K562 (cell line): ENCODE data around the gene GABRR2. TPM values are rescaled to one million over a fixed set of nuclear protein-coding genes. Genes with fewer than 3 reads are reported as not detected.

Experiments used
- ATAC-seq: fragments of 200-7000 bp; cut with Tn5 transposase; 3 replicates; pipeline ENCODE4 v1.9.1; 2020; ENCODE audit warnings: moderate library complexity
- BruUV-seq: library from RNA; stranded (reverse); fragments of 400-500 nt; replicated peaks from 2 replicates; lab custom pipeline; 2021; lab: Mats Ljungman, UMichigan
- CTCF ChIA-PET: fragments of 300-600 bp; formaldehyde crosslinking; extraction: SDS; loops from one replicate; lab custom pipeline; 2021; ENCODE audit warnings: low intra/inter-chr PET ratio; lab: Yijun Ruan, JAX
- POLR2A ChIA-PET: fragments of 300-600, 350-650 bp; sonication (Branson Sonifier 250); formaldehyde crosslinking; extraction: SDS; loops from one replicate; lab custom pipeline; 2021; ENCODE audit warnings: antibody characterized with exemption, inconsistent platforms; lab: Yijun Ruan, JAX
- DNase-seq, 4 experiments: peaks; one replicate each; pipeline versions ENCODE4 v3.0.0 to v3.0.0-alpha.2; 2011 to 2018; ENCODE audit warnings: low spot score in 3 of 4, mixed read lengths in 3 of 4; ENCODE audit errors: extremely low read depth in 1 of 4
- FAIRE-seq: peaks from 2 replicates; lab custom pipeline; 2011; peaks lifted over from hg19 to GRCh38; lab: Jason Lieb, UNC
- H2AFZ ChIP-seq: 2 replicates; pipeline ENCODE4 v1.6.0; 2011; ENCODE audit warnings: low read depth, low read length, control low read depth, inconsistent platforms
- H3K27ac ChIP-seq: fragments of 200-600 bp; 3 replicates; pipeline ENCODE4 v1.8.0; 2011; ENCODE audit warnings: low read depth, mild to moderate bottlenecking, control low read depth, inconsistent platforms, low read length, moderate library complexity, mixed read lengths; ENCODE audit errors: extremely low read depth
- H3K27me3 ChIP-seq, 2 experiments: fragments of 300-600 bp in 1 of 2; 2 replicates in 1 of 2; 3 replicates in 1 of 2; pipeline versions ENCODE4 v1.6.0 to v1.8.0; 2011; ENCODE audit warnings: inconsistent platforms in 2 of 2, low read length in 2 of 2, mild to moderate bottlenecking in 1 of 2, mixed read lengths in 1 of 2, moderate library complexity in 1 of 2; ENCODE audit not compliant: control insufficient read depth in 2 of 2, insufficient read depth in 2 of 2
- H3K36me3 ChIP-seq: fragments of 300-600 bp; 3 replicates; pipeline ENCODE4 v1.8.0; 2011; ENCODE audit warnings: mild to moderate bottlenecking, low read length, inconsistent platforms; ENCODE audit not compliant: control insufficient read depth, insufficient read depth
- H3K4me1 ChIP-seq, 2 experiments: fragments of 200-600 bp in 1 of 2; replicated peaks in 1 of 2; 2 replicates in 1 of 2; 3 replicates in 1 of 2; pipeline versions ENCODE4 v1.5.1 to v1.8.0; 2011; ENCODE audit warnings: inconsistent platforms in 2 of 2, low read length in 2 of 2, mild to moderate bottlenecking in 1 of 2, mixed read lengths in 1 of 2, moderate library complexity in 1 of 2; ENCODE audit not compliant: control insufficient read depth in 2 of 2, insufficient read depth in 2 of 2
- H3K4me2 ChIP-seq: 2 replicates; pipeline ENCODE4 v1.6.1; 2011; ENCODE audit warnings: low read length, control low read depth, inconsistent platforms, mixed read lengths; ENCODE audit not compliant: insufficient read depth
- H3K4me3 ChIP-seq: fragments of 200-600 bp; sonication (generic), shearing (Covaris generic); 2 replicates; pipeline ENCODE4 v1.5.1; 2016; ENCODE audit warnings: control low read depth, inconsistent platforms
- H3K79me2 ChIP-seq: fragments of 200-600 bp; 3 replicates; pipeline ENCODE4 v1.8.0; 2011; ENCODE audit warnings: low read length, inconsistent platforms; ENCODE audit not compliant: control insufficient read depth, insufficient read depth
- H3K9ac ChIP-seq, 2 experiments: 2 replicates each; pipeline versions ENCODE4 v1.6.0 to v1.6.1; 2011; ENCODE audit warnings: low read depth in 2 of 2, low read length in 2 of 2, control low read depth in 1 of 2, inconsistent platforms in 1 of 2, mild to moderate bottlenecking in 1 of 2, mixed read lengths in 1 of 2; ENCODE audit not compliant: insufficient read depth in 1 of 2
- H3K9me1 ChIP-seq: one replicate; pipeline ENCODE4 v1.6.0; 2011; ENCODE audit warnings: inconsistent platforms, mild to moderate bottlenecking, low read length, moderate library complexity; ENCODE audit not compliant: control insufficient read depth, insufficient read depth
- H3K9me3 ChIP-seq: replicated peaks from 2 replicates; pipeline ENCODE4 v1.5.1; 2011; ENCODE audit warnings: low read depth, low read length, inconsistent platforms; ENCODE audit not compliant: control insufficient read depth, insufficient read depth
- H4K20me1 ChIP-seq: replicated peaks from 2 replicates; pipeline ENCODE4 v1.6.1; 2011; ENCODE audit warnings: low read length, inconsistent platforms, mixed read lengths; ENCODE audit not compliant: control insufficient read depth, insufficient read depth
- RCOR1 ChIP-seq, 2 experiments: IDR thresholded peaks; 2 replicates each; pipeline ENCODE4 v1.6.1; 2012; ENCODE audit warnings: low read depth in 2 of 2, low read length in 2 of 2, borderline replicate concordance in 1 of 2, improper control_type of control experiment in 1 of 2
- SMAD1 ChIP-seq: fragments of 150-350 bp; IDR thresholded peaks from 2 replicates; pipeline ENCODE4 v1.6.1; 2014; ENCODE audit warnings: low read length, low read depth; ENCODE audit not compliant: partially characterized antibody
- SMAD4 ChIP-seq: fragments of 250-450 bp; sonication (Bioruptor Pico); conservative IDR thresholded peaks from 2 replicates; pipeline ENCODE4 v1.8.0; 2021; ENCODE audit warnings: inconsistent platforms, mild to moderate bottlenecking, moderate library complexity
- STAT5A ChIP-seq: IDR thresholded peaks from 2 replicates; pipeline ENCODE4 v1.6.1; 2012; ENCODE audit warnings: low read length, inconsistent platforms, borderline replicate concordance
- TEAD4 ChIP-seq, 2 experiments: sonication (generic) in 1 of 2; formaldehyde crosslinking in 1 of 2; IDR thresholded peaks; 2 replicates each; pipeline versions ENCODE4 v1.6.1 to v1.8.0; 2012 to 2022; ENCODE audit warnings: borderline replicate concordance in 1 of 2, inconsistent platforms in 1 of 2, low read length in 1 of 2, mild to moderate bottlenecking in 1 of 2, missing genetic modification reagents in 1 of 2
- ZC3H8 ChIP-seq: fragments of 450-650 bp; IDR thresholded peaks from 2 replicates; pipeline ENCODE4 v1.6.1; 2017
- ZNF384 ChIP-seq: IDR thresholded peaks from 2 replicates; pipeline ENCODE4 v1.6.1; 2012; ENCODE audit warnings: low read depth, low read length, improper control_type of control experiment
- WGBS: fragments of 100-300 bp; shearing (Covaris generic); methylation state at CpG from one replicate; pipeline ENCODE4 v1.1.6; 2016; ENCODE audit warnings: low coverage, mixed read lengths; ENCODE audit not compliant: insufficient coverage; ENCODE audit errors: missing lambda C conversion rate; 5-methylcytosine and 5-hydroxymethylcytosine counted together
- in situ Hi-C: fragments of 300-500 bp; cut with MboI; formaldehyde crosslinking; loops from 4 replicates; pipeline ENCODE4 v1.15.0; 2018; ENCODE audit warnings: inconsistent platforms, mixed read lengths
- intact Hi-C: fragments of 100-400 bp; cut with micrococcal nuclease; formaldehyde crosslinking; loops from 2 replicates; pipeline ENCODE4 v1.14.2; 2022
- polyA plus RNA-seq, 8 experiments: library from polyadenylated mRNA; depleted of rRNA in 4 of 8; stranded (reverse) in 5 of 8; unstranded in 3 of 8; fragments of >200 nt; fragmentation: Nextera tagmentation in 2 of 8; fragmentation: Illumina TruSeq in 1 of 8; extraction: Ambion mirVana in 2 of 8; extraction: Trizol in 1 of 8; gene quantifications; 2 replicates each; pipeline versions ENCODE4 v1.2.1 to v1.2.3, GENCODE V29; 2011 to 2014; ENCODE audit warnings: inconsistent platforms in 1 of 8, missing spikeins in 1 of 8
- total RNA-seq, 7 experiments: library from RNA; depleted of rRNA in 6 of 7; stranded (reverse); fragments of >200 nt in 6 of 7; fragmentation: Illumina TruSeq in 2 of 7; extraction: Trizol in 2 of 7; gene quantifications; 2 replicates each; pipeline versions ENCODE4 v1.2.1 to v1.2.3, GENCODE V29; 2011 to 2021; ENCODE audit warnings: low replicate concordance in 1 of 7
- TF ChIP-seq, protein P1 (sequence below): fragments of 450-650 bp; IDR thresholded peaks from 2 replicates; pipeline ENCODE4 v1.6.1; 2016; ENCODE audit warnings: mild to moderate bottlenecking
- TF ChIP-seq, protein P2 (sequence below): fragments of 250-450 bp; sonication (Bioruptor Pico); IDR thresholded peaks from 2 replicates; pipeline ENCODE4 v1.8.0; 2021; ENCODE audit warnings: borderline replicate concordance, mild to moderate bottlenecking, moderate library complexity; ENCODE audit not compliant: poor library complexity, severe bottlenecking
- TF ChIP-seq, protein P3 (sequence below): fragments of 450-650 bp; IDR thresholded peaks from 2 replicates; pipeline ENCODE4 v1.6.1; 2017; ENCODE audit warnings: mild to moderate bottlenecking, moderate library complexity
- TF ChIP-seq, protein P4 (sequence below), 3 experiments: fragments of 200-800 bp in 1 of 3; fragments of 250-450 bp in 1 of 3; fragments of 450-650 bp in 1 of 3; sonication (Bioruptor Pico) in 1 of 3; sonication (Bioruptor generic) in 1 of 3; formaldehyde crosslinking in 1 of 3; IDR thresholded peaks; 2 replicates each; pipeline versions ENCODE4 v1.6.1 to v1.8.0; 2016 to 2022; ENCODE audit warnings: mild to moderate bottlenecking in 2 of 3, missing genetic modification characterization in 2 of 3, missing compliant biosample characterization in 1 of 3, moderate library complexity in 1 of 3

GABRR2 gene
- total and polyA plus RNA-seq, 9 of the 15 experiments (the other 6 are each of a cell fraction or from before 2014, with no cell fraction given), result 0.09 to 0.13 (median 0.10) TPM; not detected in 6

DNA sequence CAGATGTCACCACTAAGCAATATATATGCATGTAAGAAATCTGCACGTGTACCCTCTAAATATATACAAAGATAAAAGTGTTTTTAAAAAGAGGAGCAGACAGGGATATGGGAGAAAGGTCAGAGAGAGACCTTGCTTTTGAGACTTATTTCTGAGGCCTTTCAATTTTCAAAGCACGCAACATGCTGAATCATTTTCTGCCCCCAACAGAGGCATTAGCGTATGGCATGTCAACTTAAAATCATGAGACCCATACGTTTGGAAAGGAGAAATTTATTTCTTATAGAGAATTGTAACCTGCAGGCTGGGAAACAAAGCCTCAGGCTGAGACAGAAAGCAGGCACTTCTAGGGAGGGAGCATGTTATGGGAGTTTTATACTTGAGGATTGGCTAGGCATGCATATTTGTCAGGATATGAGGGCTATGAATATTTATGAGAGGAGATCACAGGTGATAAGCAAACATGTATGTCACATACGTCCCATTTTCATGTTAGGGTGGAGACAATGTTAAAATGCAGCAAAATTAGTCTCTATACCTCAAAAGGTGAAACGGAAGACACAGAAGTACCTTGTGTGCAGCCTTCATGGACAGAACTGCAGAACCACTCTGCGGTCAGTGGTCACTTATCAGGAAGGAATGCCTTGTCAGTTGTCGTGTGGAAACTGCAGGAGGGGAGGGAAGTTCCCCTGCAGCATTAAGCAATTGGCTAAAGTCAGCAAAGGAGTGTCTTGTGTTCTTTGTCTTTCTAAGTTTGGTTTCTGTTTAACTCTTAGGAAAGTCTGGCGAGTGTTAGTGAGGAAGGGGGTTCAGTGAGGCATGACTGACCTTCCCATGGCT, 6.3 kb upstream of the GABRR2 start:
- peak overlapping the region; percentile 71 for H2AFZ ChIP-seq
- H3K27me3 ChIP-seq, result no peaks in the 10 kb centered on the region
- DNase-seq (peak; percentile 34 to 88 (median 60)), FAIRE-seq (peak; percentile 97), ATAC-seq (peak; percentile 98)
- H3K4me2 ChIP-seq, result peak overlapping the region; percentile 49
- peaks cover 0 to 9% of the 10 kb centered on the region in 2 experiments; a peak in 3 of 5 replicates for H3K4me1 ChIP-seq
- intact Hi-C loops, result no loop called here
- no peaks in the 10 kb centered on the region for H4K20me1 ChIP-seq
- peaks cover 8% of the 10 kb centered on the region for H3K9me3 ChIP-seq
- H3K36me3 ChIP-seq, result no peaks in the 10 kb centered on the region
- in situ Hi-C loops, result no loop called here
- 20% methylated on average over 9 of the region's 9 CpGs for WGBS
- H3K27ac ChIP-seq, result peak overlapping the region; percentile 64
- no peaks in the 10 kb centered on the region for H3K9me1 ChIP-seq
- 0 out of 2 replicates have a peak overlapping the region, but pooled peaks have one; percentile 10 for H3K4me3 ChIP-seq
- CTCF ChIA-PET, result no interaction called here
- no TSS peak for BruUV-seq
- no peaks in the 10 kb centered on the region for H3K79me2 ChIP-seq
- H3K9ac ChIP-seq, result peak overlapping the region in 1 of 2 experiments; percentile 41; a peak in 1 of 4 replicates
- POLR2A ChIA-PET, result interaction anchor here (0.6 to 1.0 kb wide), 3 partner anchors 13 to 21 kb away, joined by 3 read pairs; no protein-coding TSS in a partner anchor
- TF ChIP-seq SMAD1 (no peak), ZNF384 (no peak), RCOR1 (IDR thresholded peaks at IDR 0.05; ENCODE audit: borderline replicate concordance in 1 of 2, low read depth in 2 of 2, low read length in 2 of 2) (peak in 1 of 2 experiments; percentile 81; a peak in 2 of 4 replicates), STAT5A (peak; percentile 68; the same call in 1 of the 2 replicates), TEAD4 (IDR thresholded peaks at IDR 0.05; ENCODE audit: low read length) (peak; percentile 94), TEAD4 (CRISPR knock-in tag; IDR thresholded peaks at IDR 0.05; ENCODE audit: borderline replicate concordance) (no peak), SMAD4 (CRISPR knock-in tag) (0 out of 2 replicates have a peak, but pooled peaks have one; percentile 37), ZC3H8 (no peak)
- TF ChIP-seq, protein P1, sequence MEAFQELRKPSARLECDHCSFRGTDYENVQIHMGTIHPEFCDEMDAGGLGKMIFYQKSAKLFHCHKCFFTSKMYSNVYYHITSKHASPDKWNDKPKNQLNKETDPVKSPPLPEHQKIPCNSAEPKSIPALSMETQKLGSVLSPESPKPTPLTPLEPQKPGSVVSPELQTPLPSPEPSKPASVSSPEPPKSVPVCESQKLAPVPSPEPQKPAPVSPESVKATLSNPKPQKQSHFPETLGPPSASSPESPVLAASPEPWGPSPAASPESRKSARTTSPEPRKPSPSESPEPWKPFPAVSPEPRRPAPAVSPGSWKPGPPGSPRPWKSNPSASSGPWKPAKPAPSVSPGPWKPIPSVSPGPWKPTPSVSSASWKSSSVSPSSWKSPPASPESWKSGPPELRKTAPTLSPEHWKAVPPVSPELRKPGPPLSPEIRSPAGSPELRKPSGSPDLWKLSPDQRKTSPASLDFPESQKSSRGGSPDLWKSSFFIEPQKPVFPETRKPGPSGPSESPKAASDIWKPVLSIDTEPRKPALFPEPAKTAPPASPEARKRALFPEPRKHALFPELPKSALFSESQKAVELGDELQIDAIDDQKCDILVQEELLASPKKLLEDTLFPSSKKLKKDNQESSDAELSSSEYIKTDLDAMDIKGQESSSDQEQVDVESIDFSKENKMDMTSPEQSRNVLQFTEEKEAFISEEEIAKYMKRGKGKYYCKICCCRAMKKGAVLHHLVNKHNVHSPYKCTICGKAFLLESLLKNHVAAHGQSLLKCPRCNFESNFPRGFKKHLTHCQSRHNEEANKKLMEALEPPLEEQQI, result peak; percentile 67; the same call in 1 of the 2 replicates
- TF ChIP-seq, protein P2, sequence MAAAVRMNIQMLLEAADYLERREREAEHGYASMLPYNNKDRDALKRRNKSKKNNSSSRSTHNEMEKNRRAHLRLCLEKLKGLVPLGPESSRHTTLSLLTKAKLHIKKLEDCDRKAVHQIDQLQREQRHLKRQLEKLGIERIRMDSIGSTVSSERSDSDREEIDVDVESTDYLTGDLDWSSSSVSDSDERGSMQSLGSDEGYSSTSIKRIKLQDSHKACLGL (CRISPR knock-in tag), result no peak
- TF ChIP-seq, protein P3, sequence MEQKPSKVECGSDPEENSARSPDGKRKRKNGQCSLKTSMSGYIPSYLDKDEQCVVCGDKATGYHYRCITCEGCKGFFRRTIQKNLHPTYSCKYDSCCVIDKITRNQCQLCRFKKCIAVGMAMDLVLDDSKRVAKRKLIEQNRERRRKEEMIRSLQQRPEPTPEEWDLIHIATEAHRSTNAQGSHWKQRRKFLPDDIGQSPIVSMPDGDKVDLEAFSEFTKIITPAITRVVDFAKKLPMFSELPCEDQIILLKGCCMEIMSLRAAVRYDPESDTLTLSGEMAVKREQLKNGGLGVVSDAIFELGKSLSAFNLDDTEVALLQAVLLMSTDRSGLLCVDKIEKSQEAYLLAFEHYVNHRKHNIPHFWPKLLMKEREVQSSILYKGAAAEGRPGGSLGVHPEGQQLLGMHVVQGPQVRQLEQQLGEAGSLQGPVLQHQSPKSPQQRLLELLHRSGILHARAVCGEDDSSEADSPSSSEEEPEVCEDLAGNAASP, result no peak
- TF ChIP-seq, protein P4, sequence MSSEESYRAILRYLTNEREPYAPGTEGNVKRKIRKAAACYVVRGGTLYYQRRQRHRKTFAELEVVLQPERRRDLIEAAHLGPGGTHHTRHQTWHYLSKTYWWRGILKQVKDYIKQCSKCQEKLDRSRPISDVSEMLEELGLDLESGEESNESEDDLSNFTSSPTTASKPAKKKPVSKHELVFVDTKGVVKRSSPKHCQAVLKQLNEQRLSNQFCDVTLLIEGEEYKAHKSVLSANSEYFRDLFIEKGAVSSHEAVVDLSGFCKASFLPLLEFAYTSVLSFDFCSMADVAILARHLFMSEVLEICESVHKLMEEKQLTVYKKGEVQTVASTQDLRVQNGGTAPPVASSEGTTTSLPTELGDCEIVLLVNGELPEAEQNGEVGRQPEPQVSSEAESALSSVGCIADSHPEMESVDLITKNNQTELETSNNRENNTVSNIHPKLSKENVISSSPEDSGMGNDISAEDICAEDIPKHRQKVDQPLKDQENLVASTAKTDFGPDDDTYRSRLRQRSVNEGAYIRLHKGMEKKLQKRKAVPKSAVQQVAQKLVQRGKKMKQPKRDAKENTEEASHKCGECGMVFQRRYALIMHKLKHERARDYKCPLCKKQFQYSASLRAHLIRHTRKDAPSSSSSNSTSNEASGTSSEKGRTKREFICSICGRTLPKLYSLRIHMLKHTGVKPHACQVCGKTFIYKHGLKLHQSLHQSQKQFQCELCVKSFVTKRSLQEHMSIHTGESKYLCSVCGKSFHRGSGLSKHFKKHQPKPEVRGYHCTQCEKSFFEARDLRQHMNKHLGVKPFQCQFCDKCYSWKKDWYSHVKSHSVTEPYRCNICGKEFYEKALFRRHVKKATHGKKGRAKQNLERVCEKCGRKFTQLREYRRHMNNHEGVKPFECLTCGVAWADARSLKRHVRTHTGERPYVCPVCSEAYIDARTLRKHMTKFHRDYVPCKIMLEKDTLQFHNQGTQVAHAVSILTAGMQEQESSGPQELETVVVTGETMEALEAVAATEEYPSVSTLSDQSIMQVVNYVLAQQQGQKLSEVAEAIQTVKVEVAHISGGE (CRISPR knock-in tag; IDR thresholded peaks at IDR 0.05), result no peak
